Aorta (tissue), 5 donors: ENCODE measurements around the gene DBH. TPM values are rescaled to one million over a fixed set of nuclear protein-coding genes. Genes with fewer than 3 reads are reported as not detected.

ENCODE experiments used
- ATAC-seq: fragments of 200-7000 bp; cut with Tn5 transposase; one replicate; pipeline ENCODE4 v1.9.1; 2022; ENCODE audit warnings: moderate library complexity; ENCODE audit not compliant: low FRiP score
- DNase-seq, 2 donors: peaks; one replicate each; pipeline ENCODE4 v3.0.0-alpha.2; 2020
- H3K27ac ChIP-seq, 2 donors: one replicate each; pipeline ENCODE4 v1.5.1; 2013; ENCODE audit warnings: low read length in 2 of 2, mild to moderate bottlenecking in 2 of 2, moderate library complexity in 2 of 2, control low read depth in 1 of 2, inconsistent platforms in 1 of 2, low read depth in 1 of 2
- H3K27me3 ChIP-seq, 2 donors: one replicate each; pipeline ENCODE4 v1.6.1; 2013; ENCODE audit warnings: control low read depth in 1 of 2, low read length in 1 of 2, mild to moderate bottlenecking in 1 of 2, moderate library complexity in 1 of 2; ENCODE audit not compliant: insufficient read depth in 2 of 2, control insufficient read depth in 1 of 2
- H3K36me3 ChIP-seq, 2 donors: one replicate each; pipeline ENCODE4 v1.6.1; 2013; ENCODE audit warnings: control low read depth in 1 of 2, low read length in 1 of 2, mild to moderate bottlenecking in 1 of 2; ENCODE audit not compliant: insufficient read depth in 2 of 2, control insufficient read depth in 1 of 2
- H3K4me1 ChIP-seq, 2 donors: one replicate each; pipeline ENCODE4 v1.6.1; 2013; ENCODE audit warnings: low read length in 2 of 2, control low read depth in 1 of 2, mild to moderate bottlenecking in 1 of 2, moderate library complexity in 1 of 2; ENCODE audit not compliant: insufficient read depth in 2 of 2, control insufficient read depth in 1 of 2
- H3K4me3 ChIP-seq, 2 donors: one replicate each; pipeline ENCODE4 v1.5.1; 2013; ENCODE audit warnings: low read length in 2 of 2, control low read depth in 1 of 2, mild to moderate bottlenecking in 1 of 2
- H3K9me3 ChIP-seq: one replicate; pipeline ENCODE4 v1.6.1; 2013; ENCODE audit warnings: mild to moderate bottlenecking, low read length; ENCODE audit not compliant: control insufficient read depth
- WGBS, 2 donors: extraction: QIAGEN DNeasy Blood & Tissue Kit; methylation state at CpG; one replicate each; pipeline ENCODE4 v1.1.7; 2013; 5-methylcytosine and 5-hydroxymethylcytosine counted together
- intact Hi-C, 2 donors: fragments of 100-400 bp; cut with DNase I; formaldehyde crosslinking; loops; one replicate each; pipeline versions ENCODE4 v1.14.2 to v1.15.0; 2022
- polyA plus RNA-seq, 2 donors: library from polyadenylated mRNA; stranded (reverse); fragments of 200-250 nt; gene quantifications; one replicate each; pipeline ENCODE4 v1.2.3, GENCODE V29; 2013
- total RNA-seq, 2 donors: library from RNA; stranded (reverse); fragmentation: NEBNext Ultra II Directional; extraction: Animal tissue kit (Norgen Biotek cat#: 25700); gene quantifications; one replicate each; pipeline ENCODE4 v1.2.1, GENCODE V29; 2021
- donor health status: healthy with polysubstance abuse.
- donor health status: Bipolar disorder and iron deficiency.
- donor health status: DM: no; HTN: no; CAD: no.
- donor health status: DM: no; HTN: no; CAD: no.
- donor health status: DM: yes; HTN: yes; CAD: no.

Gene DBH
- total and polyA plus RNA-seq, 4 donors = not detected

- no peak overlapping the region for H3K27ac ChIP-seq
- no peak overlapping the region for H3K4me3 ChIP-seq
- H3K27me3 ChIP-seq = no peaks in the 10 kb centered on the region
- no peak for ATAC-seq
- H3K9me3 ChIP-seq = no peaks in the 10 kb centered on the region
- no peaks in the 10 kb centered on the region for H3K36me3 ChIP-seq
- 91 to 92% methylated on average over 19 of the region's 19 CpGs for WGBS, 2 donors
- no peaks in the 10 kb centered on the region for H3K4me1 ChIP-seq
- intact Hi-C loops = no loop called here
- peak; percentile 19 to 49 for DNase-seq
Measured at GRCh38 chr9:133691626-133692363, 55.6 kb downstream of the DBH start.

DNA sequence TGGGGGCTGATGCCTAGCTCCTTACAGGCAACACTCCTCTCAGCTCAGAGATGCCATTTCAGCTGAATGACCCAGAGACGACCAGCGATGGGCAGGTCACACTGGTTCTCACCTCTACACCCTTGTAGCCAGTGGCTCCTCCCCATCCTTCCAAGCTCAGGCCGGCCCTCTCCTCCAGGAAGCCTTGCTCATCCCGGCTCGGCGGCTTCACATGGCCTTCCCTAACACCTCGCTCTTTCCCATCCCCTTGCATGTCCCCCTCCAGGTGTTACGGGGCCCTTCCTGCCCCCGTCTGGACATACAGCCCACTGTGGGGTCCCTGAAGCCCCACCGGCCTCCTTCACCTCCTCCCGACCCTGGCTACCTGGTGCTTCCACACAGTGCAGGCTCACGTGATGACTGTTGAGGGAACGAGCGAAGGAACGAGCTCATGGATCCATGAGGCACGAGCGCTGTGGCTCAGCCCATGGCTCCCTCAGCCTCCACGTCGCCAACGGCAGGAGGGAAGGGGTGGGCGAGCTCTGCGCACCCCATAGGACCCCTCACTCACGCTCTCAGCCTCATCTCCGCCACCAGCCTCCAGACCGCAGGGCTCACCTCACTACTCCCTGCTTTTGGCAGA is 56.3 kb downstream of the DBH start:
- no peak for ATAC-seq
- no peaks in the 10 kb centered on the region for H3K4me1 ChIP-seq
- DNase-seq = peak; percentile 35 to 63
- no peaks in the 10 kb centered on the region for H3K36me3 ChIP-seq
- H3K9me3 ChIP-seq = no peaks in the 10 kb centered on the region
- intact Hi-C loops = no loop called here
- WGBS, 2 donors = 88 to 92% methylated on average over 25 of the region's 25 CpGs
- H3K27ac ChIP-seq = no peak overlapping the region
- no peaks in the 10 kb centered on the region for H3K27me3 ChIP-seq
- H3K4me3 ChIP-seq = no peak overlapping the region

GRCh38 chr9:133693116-133693515 is 57.0 kb downstream of the DBH start:
- H3K27ac ChIP-seq = no peak overlapping the region
- ATAC-seq (no peak), DNase-seq (peak in 1 of 2 donors; percentile 35)
- H3K27me3 ChIP-seq = no peaks in the 10 kb centered on the region
- H3K36me3 ChIP-seq = no peaks in the 10 kb centered on the region
- intact Hi-C loops = no loop called here
- no peak overlapping the region for H3K4me3 ChIP-seq
- 92 to 93% methylated on average over 10 of the region's 10 CpGs for WGBS, 2 donors
- H3K4me1 ChIP-seq = no peaks in the 10 kb centered on the region
- no peaks in the 10 kb centered on the region for H3K9me3 ChIP-seq

GRCh38 chr9:133693703-133694529 is 57.8 kb downstream of the DBH start:
- intact Hi-C loops = no loop called here
- DNase-seq = peak in 1 of 2 donors; percentile 39
- Histone ChIP-seq H3K4me1 (no peaks in the 10 kb centered on the region), H3K27ac (no peak overlapping the region), H3K27me3 (no peaks in the 10 kb centered on the region), H3K36me3 (no peaks in the 10 kb centered on the region), H3K4me3 (no peak overlapping the region), H3K9me3 (no peaks in the 10 kb centered on the region)
- 91 to 95% methylated on average over 32 of the region's 32 CpGs for WGBS, 2 donors
- no peak for ATAC-seq

DNA sequence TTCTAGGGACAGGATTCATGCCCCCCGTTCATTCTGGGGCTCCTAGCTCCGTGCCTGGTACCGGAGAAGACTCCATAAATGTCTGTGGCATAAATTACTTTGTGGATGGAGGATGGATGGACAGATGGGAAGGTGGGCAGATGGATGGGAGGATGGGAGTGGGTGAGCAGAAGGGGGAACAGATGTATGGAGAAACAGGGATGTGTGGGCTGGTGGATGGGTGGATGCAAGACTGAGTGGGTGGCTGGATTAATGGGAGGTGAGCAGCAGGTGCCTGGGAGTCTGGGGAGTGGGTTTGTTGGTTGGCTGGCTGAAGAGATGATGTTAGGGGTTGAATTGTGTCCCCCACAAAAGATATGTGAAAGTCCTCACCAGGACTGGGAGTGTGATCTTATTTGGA is 58.5 kb downstream of the DBH start:
- Histone ChIP-seq H3K4me1 (no peaks in the 10 kb centered on the region), H3K9me3 (no peaks in the 10 kb centered on the region), H3K27me3 (no peaks in the 10 kb centered on the region), H3K27ac (no peak overlapping the region), H3K4me3 (no peak overlapping the region), H3K36me3 (no peaks in the 10 kb centered on the region)
- intact Hi-C loops = no loop called here
- peak in 1 of 2 donors; percentile 18 for DNase-seq
- 78 to 92% methylated on average over 3 of the region's 3 CpGs for whole genome bisulfite sequencing, 2 donors
- no peak for ATAC-seq

DNA sequence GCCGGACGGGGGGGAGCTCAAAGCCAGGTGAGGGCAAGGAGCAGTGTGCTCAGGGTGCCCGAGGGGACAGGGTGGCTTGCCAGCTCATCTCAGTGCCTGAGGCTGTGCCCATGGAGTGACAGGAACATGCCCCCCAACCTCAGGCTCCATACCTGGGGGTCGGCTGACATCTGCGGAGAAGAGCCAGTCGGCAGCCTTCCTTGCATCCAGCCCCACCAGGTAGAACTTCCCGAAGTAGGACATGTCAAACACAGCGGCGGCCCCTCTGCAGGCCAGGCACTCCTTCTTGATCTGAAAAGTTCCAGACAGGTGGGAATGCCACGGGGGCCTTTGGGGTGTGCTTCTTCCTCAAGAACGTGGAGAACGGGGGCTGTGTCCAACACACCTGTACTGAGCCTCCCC is 59.9 kb downstream of the DBH start:
- Histone ChIP-seq H3K4me1 (no peaks in the 10 kb centered on the region), H3K9me3 (no peaks in the 10 kb centered on the region), H3K27me3 (no peaks in the 10 kb centered on the region), H3K36me3 (no peaks in the 10 kb centered on the region), H3K27ac (no peak overlapping the region), H3K4me3 (no peak overlapping the region)
- DNase-seq (peak in 1 of 2 donors; percentile 23), ATAC-seq (no peak)
- WGBS, 2 donors = 82 to 88% methylated on average over 12 of the region's 12 CpGs
- intact Hi-C loops = no loop called here

DNA sequence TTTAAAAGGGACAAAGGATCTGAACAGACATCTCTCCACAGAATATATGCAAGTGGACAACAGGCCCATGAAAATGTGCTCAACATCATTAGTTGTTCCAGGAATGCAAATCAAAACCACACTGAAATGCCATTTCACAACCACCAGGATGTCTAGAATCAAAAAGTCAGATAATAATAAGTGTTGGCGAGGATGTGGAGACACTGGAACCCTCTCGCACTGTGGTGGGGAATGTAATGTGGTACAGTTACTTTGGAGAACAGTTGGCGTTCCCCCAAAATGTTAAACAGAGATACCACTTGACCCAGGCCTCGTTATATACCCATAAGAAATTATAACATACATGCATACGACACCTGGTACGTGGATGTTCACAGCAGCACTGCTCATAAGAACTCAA is 63.4 kb downstream of the DBH start:
- H3K9me3 ChIP-seq = no peaks in the 10 kb centered on the region
- H3K27ac ChIP-seq = no peak overlapping the region
- intact Hi-C loops = no loop called here
- no peaks in the 10 kb centered on the region for H3K27me3 ChIP-seq
- 95 to 96% methylated on average over 6 of the region's 6 CpGs for WGBS, 2 donors
- no peak overlapping the region for H3K4me3 ChIP-seq
- H3K36me3 ChIP-seq = no peaks in the 10 kb centered on the region
- H3K4me1 ChIP-seq = no peaks in the 10 kb centered on the region
- DNase-seq (no peak), ATAC-seq (no peak)

DNA sequence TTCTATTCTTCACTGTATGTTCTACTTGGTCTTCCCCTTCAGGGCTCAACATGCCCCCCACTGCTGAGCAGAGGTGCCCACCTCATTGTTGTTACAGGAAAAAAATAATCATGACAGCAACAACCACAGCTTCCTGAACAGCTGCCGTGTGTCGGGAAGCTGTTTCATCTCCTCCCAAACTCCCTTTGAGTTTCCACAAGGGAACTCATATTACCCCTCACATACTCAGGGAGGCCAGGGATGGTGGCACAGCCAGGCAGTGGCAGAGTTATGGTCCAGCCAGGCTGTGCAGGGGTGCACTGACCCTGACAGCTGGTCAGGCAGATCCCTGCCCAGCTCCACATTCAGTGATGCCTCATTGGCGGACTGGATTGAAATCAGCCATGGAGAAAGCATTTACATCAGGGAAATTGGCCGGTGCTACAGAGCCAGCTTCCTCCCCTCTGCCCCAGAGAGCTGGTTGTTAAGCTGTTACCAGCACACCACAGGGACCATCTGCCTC is 64.7 kb downstream of the DBH start:
- Histone ChIP-seq H3K27me3 (no peaks in the 10 kb centered on the region), H3K4me1 (no peaks in the 10 kb centered on the region), H3K4me3 (no peak overlapping the region), H3K27ac (no peak overlapping the region), H3K36me3 (no peaks in the 10 kb centered on the region), H3K9me3 (no peaks in the 10 kb centered on the region)
- WGBS, 2 donors = 89 to 91% methylated on average over 4 of the region's 4 CpGs
- ATAC-seq (no peak), DNase-seq (peak; percentile 10 to 35)
- intact Hi-C loops = no loop called here
